Mucosa of descending colon (tissue), 3 donors: ENCODE data around the gene NEK6. TPM values are rescaled to one million over a fixed set of nuclear protein-coding genes. Genes with fewer than 3 reads are reported as not detected.

ENCODE experiments used
- ATAC-seq: fragments of 200-7000 bp; cut with Tn5 transposase; one replicate; pipeline ENCODE4 v1.9.1; 2020; ENCODE audit warnings: mild to moderate bottlenecking, moderate library complexity
- DNase-seq, 3 donors: peaks; one replicate each; pipeline ENCODE4 v3.0.0-alpha.2; 2020
- H3K36me3 ChIP-seq: fragments of 200-600 bp; one replicate; pipeline ENCODE4 v1.8.0; 2021; ENCODE audit warnings: low read depth, mild to moderate bottlenecking
- H3K4me1 ChIP-seq: fragments of 200-600 bp; one replicate; pipeline ENCODE4 v1.8.0; 2021; ENCODE audit warnings: low read depth, mild to moderate bottlenecking
- H3K4me3 ChIP-seq: fragments of 200-600 bp; one replicate; pipeline ENCODE4 v1.8.0; 2021; ENCODE audit warnings: mild to moderate bottlenecking
- H3K9me3 ChIP-seq: fragments of 200-600 bp; one replicate; pipeline ENCODE4 v1.8.0; 2021; ENCODE audit warnings: mild to moderate bottlenecking
- CTCF ChIP-seq: fragments of 200-600 bp; IDR thresholded peaks from one replicate; pipeline ENCODE4 v1.8.0; 2022; ENCODE audit warnings: antibody characterized with exemption, mild to moderate bottlenecking
- intact Hi-C, 2 donors: fragments of 100-400 bp; cut with DNase I in 1 of 2; cut with micrococcal nuclease in 1 of 2; formaldehyde crosslinking; loops; one replicate each; pipeline versions ENCODE4 v1.11.0 to v1.11.1; 2022; cut with DNase I, micrococcal nuclease
- total RNA-seq, 3 donors: library from RNA; stranded (reverse); fragmentation: NEBNext Ultra II Directional in 2 of 3; extraction: Animal tissue kit (Norgen Biotek cat#: 25700) in 2 of 3; gene quantifications; one replicate each; pipeline versions ENCODE4 v1.2.1 to v1.2.4, GENCODE V29; 2021 to 2023
- donor health status: DM: no; HTN: no; CAD: no; lungs with moderate emphysema.
- donor health status: DM: no; HTN: no; CAD: no.
- donor health status: DM: no; HTN: yes; CAD: no.

Gene NEK6
- total RNA-seq, 3 donors from 2014 or later: 41.1 to 65.0 (median 51.8) TPM

GRCh38 chr9:124340219-124341069 is 82.7 kb downstream of the NEK6 start:
- intact Hi-C loops: no loop called here
- no peak for TF ChIP-seq CTCF
- H3K36me3 ChIP-seq: no peaks in the 10 kb centered on the region
- DNase-seq (peak in 1 of 3 donors; percentile 19), ATAC-seq (no peak)
- H3K9me3 ChIP-seq: no peaks in the 10 kb centered on the region
- H3K4me3 ChIP-seq: no peak overlapping the region
- no peaks in the 10 kb centered on the region for H3K4me1 ChIP-seq

DNA sequence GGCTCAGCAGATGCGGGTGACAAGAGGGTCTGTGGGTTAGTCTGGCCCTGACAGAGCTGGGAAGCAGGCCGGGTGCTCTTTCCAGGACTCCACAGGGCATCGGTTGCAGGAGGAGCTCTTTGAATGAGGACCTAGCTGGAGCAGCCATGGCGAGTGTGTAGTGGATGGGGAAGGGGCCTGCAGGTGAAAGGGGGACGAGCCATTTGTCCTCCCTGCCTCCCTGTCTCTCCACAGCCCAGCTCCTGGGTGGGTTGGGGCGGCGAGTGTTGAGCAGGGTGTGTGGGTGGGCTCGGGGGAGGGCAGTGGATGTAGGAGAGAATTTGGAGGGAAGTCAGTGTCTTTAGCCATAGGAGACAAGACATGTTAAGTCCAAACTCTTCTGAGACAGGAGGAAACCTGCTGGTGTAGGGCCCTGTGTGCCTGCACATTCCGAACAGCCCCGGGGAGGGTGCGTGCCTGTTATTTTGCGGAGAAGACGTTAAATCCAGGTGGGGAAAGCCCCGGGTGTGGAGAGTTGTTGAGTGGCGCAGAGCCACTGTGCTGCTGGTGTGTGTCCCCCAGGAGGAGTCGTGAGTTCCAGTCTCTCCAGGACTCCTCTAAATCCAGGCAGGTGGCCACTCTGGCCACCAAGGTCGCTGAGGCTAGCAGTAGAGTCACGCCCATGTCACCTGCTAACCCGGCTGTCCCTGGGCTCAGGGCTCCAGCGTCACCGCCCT is 83.9 kb downstream of the NEK6 start:
- Histone ChIP-seq H3K36me3 (no peaks in the 10 kb centered on the region), H3K4me3 (no peak overlapping the region), H3K9me3 (no peaks in the 10 kb centered on the region), H3K4me1 (no peaks in the 10 kb centered on the region)
- no peak for TF ChIP-seq CTCF
- DNase-seq (peak in 2 of 3 donors; percentile 16 to 30), ATAC-seq (no peak)
- intact Hi-C loops: no loop called here

DNA sequence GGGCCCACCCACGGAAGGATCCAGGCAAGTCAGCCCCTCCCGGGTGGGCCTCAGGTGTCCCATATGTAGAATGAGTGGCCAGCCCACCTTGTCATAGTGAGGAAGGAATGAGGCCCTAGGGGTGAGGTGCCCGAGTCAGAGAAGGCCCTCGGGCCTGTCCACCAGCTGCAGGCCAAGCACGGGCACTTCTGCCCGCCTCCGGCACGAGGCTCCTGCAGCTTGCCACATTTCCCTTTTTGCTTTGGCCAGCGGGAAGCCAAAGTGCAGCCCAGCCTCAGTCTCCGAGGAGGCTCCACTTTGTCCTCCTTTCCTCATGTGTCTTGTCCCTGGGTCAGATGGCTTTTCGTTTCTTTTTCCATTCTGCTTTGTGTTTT is 84.6 kb downstream of the NEK6 start:
- no peaks in the 10 kb centered on the region for H3K36me3 ChIP-seq

DNA sequence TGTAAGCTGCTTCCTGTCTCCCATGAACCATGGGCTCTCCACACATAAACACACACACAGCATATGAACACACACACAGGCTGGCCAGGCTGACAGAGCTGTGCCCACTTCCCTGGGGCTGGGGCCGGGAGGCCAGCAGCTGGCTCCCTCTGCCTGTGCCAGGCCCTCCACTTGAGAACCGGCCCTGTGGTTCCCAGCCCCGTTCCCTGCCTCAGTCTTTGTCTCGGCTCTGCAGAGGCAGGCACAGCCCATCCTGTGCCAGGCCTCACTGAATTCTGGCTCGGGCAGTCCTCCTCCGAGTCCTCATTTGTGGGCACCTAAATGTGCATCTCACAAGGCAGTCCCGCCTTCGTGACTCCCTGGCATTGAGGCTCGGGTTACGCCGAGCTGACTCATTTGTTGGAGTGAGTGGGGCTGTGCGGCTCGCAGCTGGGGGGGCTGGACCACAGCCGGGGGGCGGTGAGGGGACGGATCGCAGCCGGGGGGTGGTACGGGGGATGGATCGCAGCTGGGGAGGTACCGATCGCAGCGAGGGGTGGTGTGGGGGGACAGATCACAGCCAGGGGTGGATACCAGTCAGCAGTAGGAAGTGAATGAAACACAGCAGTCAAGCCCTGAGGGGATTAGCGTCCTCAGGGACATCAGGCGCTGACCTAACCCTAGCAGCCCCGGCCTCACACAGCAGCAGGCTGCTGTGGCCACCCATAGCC is 85.2 kb downstream of the NEK6 start:
- TF ChIP-seq CTCF: no peak
- H3K4me3 ChIP-seq: no peak overlapping the region
- DNase-seq (peak; percentile 31 to 67 (median 48)), ATAC-seq (peak; percentile 44)
- intact Hi-C loops: no loop called here
- H3K36me3 ChIP-seq: no peaks in the 10 kb centered on the region
- H3K9me3 ChIP-seq: no peaks in the 10 kb centered on the region
- H3K4me1 ChIP-seq: no peaks in the 10 kb centered on the region

More for the DNA sequence above, 84.6 kb downstream of the NEK6 start:
- Histone ChIP-seq H3K4me1 (no peaks in the 10 kb centered on the region), H3K9me3 (no peaks in the 10 kb centered on the region), H3K4me3 (no peak overlapping the region)
- ATAC-seq (no peak), DNase-seq (peak in 1 of 3 donors; percentile 10)
- TF ChIP-seq CTCF: no peak
- intact Hi-C loops: no loop called here

- intact Hi-C loops: no loop called here
- Histone ChIP-seq H3K4me3 (no peak overlapping the region), H3K9me3 (no peaks in the 10 kb centered on the region), H3K36me3 (no peaks in the 10 kb centered on the region), H3K4me1 (no peaks in the 10 kb centered on the region)
- DNase-seq (peak in 2 of 3 donors; percentile 21 to 39), ATAC-seq (peak; percentile 3)
- TF ChIP-seq CTCF: no peak
These were observed 86.0 kb downstream of the NEK6 start for GRCh38 chr9:124343533-124344290.
